Measurements from ENCODE around the gene NRP1.

Gene NRP1

GRCh38 chr10:33347211-33347610 lies 12.7 kb upstream of the NRP1 start:
- DNase-seq: no peak

GRCh38 chr10:33345236-33345635 lies 10.8 kb upstream of the NRP1 start:
- no peak for DNase-seq

DNA sequence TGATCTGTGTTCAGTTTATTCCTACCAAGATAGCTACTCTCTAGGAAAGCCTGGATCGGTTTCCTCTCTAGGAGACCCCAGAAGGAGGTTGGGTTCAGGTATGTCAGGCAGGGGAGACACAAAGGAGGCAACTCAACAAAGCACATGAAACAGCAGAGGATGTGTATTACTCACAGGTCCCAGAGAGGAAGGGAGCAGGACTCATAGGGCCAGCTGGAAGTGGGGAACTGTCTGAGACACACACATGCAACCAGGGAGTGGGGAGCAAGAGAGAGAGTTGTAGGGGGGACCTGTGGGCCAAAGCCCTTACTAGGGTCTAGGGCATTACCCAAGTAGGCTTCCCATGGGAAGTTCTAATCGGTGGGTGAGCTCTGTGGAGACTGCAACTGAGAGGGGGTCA lies 10.2 kb upstream of the NRP1 start:
- DNase-seq: no peak

DNA sequence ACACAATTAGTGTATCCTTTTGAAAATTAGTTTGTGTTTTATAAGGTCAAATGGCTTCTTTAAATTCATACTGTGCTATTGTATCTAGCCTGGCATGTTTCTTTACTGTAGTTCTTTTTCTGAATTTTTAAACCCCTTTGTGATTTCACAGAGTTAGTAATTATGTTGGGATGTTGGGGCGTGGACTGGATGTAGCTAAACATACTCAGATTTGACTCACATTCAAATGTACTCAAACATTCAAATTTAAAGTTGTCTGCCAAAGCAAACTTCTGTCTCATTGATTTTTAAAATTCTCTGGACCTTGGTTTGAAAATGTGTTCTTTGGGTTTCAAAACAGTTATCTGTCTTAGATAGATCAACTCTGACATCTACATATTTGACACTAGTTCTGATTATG lies 7.2 kb upstream of the NRP1 start:
- DNase-seq: no peak

DNA sequence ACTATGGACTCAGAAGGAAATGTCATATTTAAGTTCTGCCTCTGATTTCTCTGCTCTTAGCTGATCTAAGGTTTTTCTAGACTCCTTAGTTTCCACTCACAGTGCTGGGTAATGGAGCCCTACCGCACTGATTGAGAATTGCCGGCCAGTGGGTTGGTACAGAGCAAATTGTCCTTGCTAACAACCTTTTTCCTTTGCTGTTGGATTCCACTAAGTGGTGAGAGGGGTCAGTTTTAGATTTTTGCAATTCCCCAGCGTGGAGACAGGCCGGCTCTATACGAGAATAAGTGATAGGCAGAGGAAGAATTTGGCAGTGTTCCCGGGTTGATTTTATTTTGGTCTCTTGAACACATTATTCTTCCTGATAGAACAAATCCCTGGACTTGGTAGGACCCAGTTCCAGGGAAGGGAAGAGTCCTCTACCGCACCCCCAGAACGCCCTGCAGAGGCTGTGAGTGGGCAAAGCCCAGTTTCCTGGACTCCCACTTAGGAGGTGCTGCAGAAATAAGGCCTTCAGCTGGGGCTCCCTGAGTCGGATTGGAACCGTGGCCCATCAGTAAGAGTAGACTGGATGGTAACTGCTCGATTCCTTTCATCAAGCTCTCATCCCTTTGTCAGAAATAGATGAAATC lies 3.0 kb upstream of the NRP1 start:
- DNase-seq: no peak

DNA sequence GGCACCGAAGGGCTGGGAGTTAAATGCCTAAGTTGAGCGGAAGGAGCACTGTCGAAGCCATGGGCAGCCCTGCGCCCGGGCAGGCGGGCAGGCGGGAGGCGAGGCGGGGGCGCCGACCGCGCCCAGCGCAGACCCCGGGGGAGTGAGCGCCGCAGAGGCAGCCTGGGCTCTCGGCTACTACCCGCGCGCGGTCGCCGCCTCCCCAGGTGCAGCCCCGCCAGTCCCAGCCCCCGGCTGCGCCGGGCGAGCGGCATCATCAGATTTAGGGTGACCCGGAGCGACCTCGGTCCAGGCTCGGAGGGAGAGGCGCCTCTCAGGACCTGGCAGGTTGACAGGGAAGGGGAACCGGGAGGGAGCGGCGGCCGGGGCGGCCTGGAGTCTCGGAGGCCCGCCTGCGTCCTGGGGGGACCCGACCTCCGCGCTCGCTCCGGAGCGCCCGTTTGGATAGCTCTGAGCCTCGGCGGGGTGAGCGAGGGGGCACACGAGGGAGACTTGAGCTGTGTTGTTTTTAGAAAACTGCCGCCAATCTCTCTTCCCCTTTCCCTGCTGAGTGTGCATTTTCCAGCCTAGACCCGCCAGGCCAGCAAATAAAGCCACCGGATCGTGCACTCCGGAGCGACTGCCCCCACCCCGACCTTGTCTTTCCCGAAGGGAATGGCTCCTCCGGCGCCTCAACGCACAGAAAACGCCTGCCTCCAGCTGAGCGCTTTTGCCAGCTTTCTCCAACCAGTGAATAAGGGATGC lies 2.3 kb upstream of the NRP1 start:
- DNase-seq: no peak

DNA sequence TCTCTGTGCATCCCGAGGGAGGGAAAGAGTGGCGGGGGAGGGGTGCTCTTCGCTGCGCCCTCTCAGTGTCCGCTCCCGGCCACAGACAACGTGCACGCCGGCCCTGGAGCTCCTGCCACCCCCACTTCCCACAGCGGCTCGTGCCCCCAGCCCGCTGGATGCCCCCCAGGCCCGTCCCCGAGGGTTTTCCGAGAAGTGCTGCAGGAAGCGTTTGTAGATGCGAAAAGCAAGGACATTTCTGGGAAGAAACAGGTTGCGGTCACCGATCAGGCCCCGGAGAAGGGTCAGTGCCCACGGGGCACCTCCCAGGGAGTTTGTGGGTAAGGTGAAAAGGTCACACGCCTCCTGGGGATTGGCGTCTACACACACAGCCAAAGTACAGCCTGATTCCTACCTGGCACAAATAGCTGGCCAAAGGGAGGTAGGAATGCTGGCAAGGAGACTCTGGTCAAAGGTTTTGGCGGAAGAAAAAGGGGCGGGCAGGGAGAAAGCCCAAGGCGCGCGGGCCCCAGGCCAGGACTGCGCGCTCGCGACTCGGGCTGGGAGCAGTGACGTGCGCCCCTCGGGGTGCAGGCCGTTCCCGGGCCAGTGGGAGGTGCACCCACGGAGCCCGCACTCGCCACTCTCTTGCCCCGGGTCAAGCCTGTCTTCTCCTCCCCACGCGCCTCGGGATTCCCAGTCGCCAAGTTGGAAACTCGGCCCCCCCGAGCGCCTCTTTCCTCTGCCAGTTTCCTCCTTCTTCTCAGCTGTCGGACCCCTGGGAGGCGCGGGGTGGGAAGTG lies 1.5 kb upstream of the NRP1 start:
- DNase-seq: no peak

GRCh38 chr10:33335551-33335800 lies 1.0 kb upstream of the NRP1 start:
- no peak for DNase-seq

GRCh38 chr10:33334805-33335550 lies 511 bp upstream of the NRP1 start:
- no peak for DNase-seq

GRCh38 chr10:33333260-33334101 lies 986 bp downstream of the NRP1 start:
- peak; percentile 42 for DNase-seq

GRCh38 chr10:33332183-33333065 lies 2.0 kb downstream of the NRP1 start:
- DNase-seq: no peak

- no peak for DNase-seq
Observed at GRCh38 chr10:33331379-33331694, 3.1 kb downstream of the NRP1 start.

DNA sequence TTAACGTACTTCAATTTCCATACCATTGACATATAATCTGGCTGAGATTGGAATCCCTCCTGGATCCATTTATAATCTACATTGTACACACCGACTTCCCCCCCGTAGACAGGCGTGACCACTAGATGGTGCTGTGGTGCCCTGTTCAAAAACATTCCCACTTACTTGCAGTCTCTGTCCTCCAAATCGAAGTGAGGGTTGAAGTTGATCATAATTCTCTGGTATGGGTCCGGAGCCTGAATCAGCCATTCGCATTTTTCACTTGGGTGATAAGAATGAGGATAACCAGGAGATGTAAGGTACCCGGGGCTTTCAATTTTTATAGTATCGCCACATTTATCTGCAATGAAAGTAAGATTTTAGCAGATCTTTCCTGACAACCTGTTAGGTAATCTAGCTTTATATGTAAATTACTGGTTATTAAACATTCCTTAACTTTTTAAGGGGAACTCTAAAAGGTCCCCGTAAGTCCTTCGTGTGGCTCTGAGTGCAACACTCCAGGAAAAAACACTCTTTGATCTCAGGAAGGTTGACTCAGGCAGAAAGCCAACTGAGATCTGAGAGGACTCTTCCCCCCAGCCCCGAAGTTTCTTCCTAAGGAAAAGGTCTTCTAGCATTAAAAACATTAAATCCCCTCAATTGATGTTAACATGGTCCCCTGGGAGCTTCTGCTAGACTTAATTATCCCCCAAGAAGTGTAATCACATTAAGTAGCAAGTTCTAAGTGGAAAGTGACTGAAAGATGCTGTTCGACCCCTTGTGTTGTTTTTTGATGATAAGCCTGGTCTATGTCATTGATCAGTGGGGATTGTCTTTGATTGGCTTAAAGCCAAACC lies 3.7 kb downstream of the NRP1 start:
- DNase-seq: peak; percentile 53

- DNase-seq: no peak
Observed at GRCh38 chr10:33329178-33329577, 5.3 kb downstream of the NRP1 start.

- DNase-seq: no peak
Observed at GRCh38 chr10:33328253-33328652, 6.2 kb downstream of the NRP1 start.

- DNase-seq: no peak
Observed at GRCh38 chr10:33327751-33328150, 6.7 kb downstream of the NRP1 start.

GRCh38 chr10:33326933-33327332 lies 7.5 kb downstream of the NRP1 start:
- no peak for DNase-seq

- DNase-seq: no peak
Observed at GRCh38 chr10:33325929-33326328, 8.5 kb downstream of the NRP1 start.

- DNase-seq: no peak
Observed at GRCh38 chr10:33323721-33324120, 10.7 kb downstream of the NRP1 start.

DNA sequence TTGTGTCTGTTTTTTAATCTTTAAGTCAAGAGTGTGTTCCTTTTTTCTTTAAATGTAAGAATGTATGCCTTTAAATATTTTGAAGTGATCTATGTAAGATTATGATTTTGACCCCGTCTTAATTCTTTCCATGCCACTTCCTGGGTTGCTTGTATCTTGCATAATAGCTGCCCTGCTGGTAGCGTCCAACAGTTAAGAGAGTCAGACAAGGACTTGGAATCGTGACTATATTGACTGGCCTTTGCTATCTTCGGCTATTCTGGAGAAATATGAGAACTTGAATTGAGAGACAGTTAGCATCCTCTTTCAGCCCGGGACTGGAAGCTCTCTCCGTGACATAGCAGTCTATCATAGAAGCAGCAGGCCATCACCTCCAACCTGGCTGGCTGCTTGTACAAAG lies 13.0 kb downstream of the NRP1 start:
- no peak for DNase-seq

GRCh38 chr10:33320288-33320687 lies 14.2 kb downstream of the NRP1 start:
- no peak for DNase-seq
